Jurkat, Clone E6-1 (cell line): ENCODE data around the gene NTM.
"Not testable (repeated sequence)": the region's sequence is repeated elsewhere in the genome, so short reads cannot be mapped to it uniquely, and the experiment has no call there.

ENCODE experiments used
- DNase-seq: peaks from one replicate; pipeline ENCODE4 v3.0.0-alpha.2; 2011; ENCODE audit warnings: low read depth, low spot score
- H3K4me3 ChIP-seq: 2 replicates; pipeline ENCODE4 v1.5.1; 2011; ENCODE audit warnings: mild to moderate bottlenecking, low read length, control low read depth, moderate library complexity

The NTM gene

GRCh38 chr11:132311703-132312102, 941.3 kb downstream of the NTM start:
- H3K4me3 ChIP-seq = no peak overlapping the region
- no peak for DNase-seq

DNA sequence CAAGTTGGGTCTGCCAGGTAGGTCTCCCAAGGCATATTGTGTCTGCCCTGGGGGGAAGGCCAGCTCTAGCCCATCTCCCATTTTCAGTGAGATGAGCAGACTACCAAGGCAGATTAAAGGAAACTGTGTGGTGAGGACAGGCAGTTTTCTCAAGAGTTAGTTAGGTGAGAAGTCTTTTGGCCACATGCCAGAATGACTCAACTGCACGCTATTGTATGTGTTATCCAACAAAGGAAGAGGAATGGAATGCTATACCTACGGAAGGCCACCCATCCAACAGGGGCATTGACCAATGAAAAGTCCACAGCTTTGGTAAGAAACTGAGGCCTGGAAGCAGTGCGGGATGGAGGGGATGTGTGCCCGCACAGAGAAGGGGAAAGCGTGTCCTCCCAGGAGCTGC, 941.7 kb downstream of the NTM start:
- DNase-seq = no peak
- H3K4me3 ChIP-seq = no peak overlapping the region

- DNase-seq = peak; percentile 12
- no peak overlapping the region for H3K4me3 ChIP-seq
These were observed 942.3 kb downstream of the NTM start for GRCh38 chr11:132312701-132313111.

GRCh38 chr11:132314911-132315455, 944.6 kb downstream of the NTM start:
- DNase-seq = no peak
- H3K4me3 ChIP-seq = no peak overlapping the region

DNA sequence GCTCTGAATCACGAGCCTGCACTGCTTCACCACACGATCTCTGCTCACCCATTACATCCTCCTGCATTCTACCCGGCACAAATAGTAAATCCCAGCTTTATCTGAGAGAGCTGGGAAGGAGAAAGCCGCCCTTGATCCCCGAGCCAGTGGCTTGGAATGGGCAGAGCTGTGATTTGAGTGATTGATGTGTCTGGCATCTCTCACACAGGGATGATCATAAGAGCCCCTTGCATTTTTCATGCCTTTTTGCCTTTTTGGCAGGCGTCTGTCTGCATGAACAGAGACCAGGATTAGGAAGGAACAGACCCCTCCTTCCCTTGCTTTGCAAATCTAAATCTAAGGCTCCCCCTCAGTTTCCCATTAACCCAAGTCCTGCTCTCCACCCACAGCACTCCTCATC, 945.3 kb downstream of the NTM start:
- no peak for DNase-seq
- H3K4me3 ChIP-seq = no peak overlapping the region

GRCh38 chr11:132318421-132319157, 948.2 kb downstream of the NTM start:
- no peak for DNase-seq

DNA sequence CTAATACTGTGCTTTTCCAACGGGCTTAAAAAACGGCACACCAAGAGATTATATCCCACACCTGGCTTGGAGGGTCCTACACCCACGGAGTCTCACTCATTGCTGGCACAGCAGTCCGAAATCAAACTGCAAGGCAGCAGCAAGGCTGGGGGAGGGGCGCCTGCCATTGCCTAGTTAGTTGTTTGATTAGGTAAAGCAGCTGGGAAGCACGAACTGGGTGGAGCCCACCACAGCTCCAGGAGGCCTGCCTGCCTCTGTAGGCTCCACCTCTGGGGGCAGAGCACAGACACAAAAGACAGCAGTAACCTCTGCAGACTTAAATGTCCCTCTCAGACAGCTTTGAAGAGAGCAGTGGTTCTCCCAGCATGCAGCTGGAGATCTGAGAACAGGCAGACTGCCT, 949.0 kb downstream of the NTM start:
- not testable (repeated sequence) for H3K4me3 ChIP-seq, DNase-seq

More at GRCh38 chr11:132318421-132319157, 948.2 kb downstream of the NTM start:
- H3K4me3 ChIP-seq = no peak overlapping the region

GRCh38 chr11:132330515-132330914, 960.1 kb downstream of the NTM start:
- H3K4me3 ChIP-seq = no peak overlapping the region
- no peak for DNase-seq

DNA sequence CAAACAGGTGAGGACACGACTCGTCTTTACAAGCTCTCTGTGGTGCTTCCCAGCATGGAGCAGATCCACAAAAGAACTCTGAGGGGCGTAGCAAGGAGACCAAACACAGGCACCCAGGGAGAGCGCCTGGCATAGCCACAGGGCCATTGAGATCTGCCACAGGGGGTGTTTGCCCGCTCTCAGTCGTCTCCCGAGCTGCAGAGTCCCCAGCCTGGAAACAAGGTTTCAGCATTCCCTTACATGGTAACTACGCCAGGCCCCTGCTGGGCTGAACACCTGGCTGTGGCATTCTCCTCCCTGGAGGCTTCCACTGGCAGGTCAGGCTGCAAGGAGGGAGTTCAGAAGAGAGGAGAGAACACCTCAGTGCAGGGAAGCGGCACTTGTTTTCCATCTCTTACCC, 962.1 kb downstream of the NTM start:
- no peak for DNase-seq
- H3K4me3 ChIP-seq = no peak overlapping the region

GRCh38 chr11:132334769-132335280, 964.4 kb downstream of the NTM start:
- no peak for DNase-seq
- no peak overlapping the region for H3K4me3 ChIP-seq

- H3K4me3 ChIP-seq = no peak overlapping the region
- no peak for DNase-seq
These were observed 964.9 kb downstream of the NTM start for GRCh38 chr11:132335311-132335710.

- DNase-seq = no peak
- no peak overlapping the region for H3K4me3 ChIP-seq
These were observed 966.5 kb downstream of the NTM start for GRCh38 chr11:132336781-132337535.

DNA sequence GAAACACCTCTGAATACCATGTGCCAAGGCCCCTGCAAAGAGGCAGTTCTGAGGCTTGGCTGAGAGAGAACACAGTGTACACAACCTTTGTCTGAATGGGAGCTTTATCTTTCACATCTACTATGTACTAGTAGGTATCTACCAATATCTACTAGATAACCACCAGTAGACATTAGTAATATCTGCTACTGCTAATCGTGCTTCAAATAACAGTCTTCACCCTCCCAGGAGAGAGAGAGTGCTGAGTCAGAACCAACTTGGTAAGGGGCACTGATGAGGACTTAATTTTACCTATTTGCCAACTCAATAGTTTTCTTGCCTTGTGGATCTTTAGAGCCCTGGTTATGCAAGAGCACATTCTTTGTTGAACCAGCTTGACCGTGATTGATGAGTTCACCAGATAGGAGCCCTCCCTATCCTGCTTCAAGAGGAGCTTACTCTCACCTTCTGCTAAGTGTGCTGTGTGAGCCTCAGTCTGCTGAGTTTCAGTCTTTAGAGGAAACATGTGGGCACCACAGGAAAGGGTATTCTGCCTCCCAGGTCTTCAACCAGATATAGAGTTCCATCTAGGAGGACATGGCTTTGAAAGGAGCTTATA, 967.5 kb downstream of the NTM start:
- no peak for DNase-seq
- H3K4me3 ChIP-seq = no peak overlapping the region

GRCh38 chr11:132342408-132342807, 972.0 kb downstream of the NTM start:
- DNase-seq = no peak
- no peak overlapping the region for H3K4me3 ChIP-seq

- DNase-seq = no peak
- H3K4me3 ChIP-seq = no peak overlapping the region
These were observed 973.2 kb downstream of the NTM start for GRCh38 chr11:132343445-132344175.

- no peak for DNase-seq
- H3K4me3 ChIP-seq = no peak overlapping the region
These were observed 976.2 kb downstream of the NTM start for GRCh38 chr11:132346558-132347148.

DNA sequence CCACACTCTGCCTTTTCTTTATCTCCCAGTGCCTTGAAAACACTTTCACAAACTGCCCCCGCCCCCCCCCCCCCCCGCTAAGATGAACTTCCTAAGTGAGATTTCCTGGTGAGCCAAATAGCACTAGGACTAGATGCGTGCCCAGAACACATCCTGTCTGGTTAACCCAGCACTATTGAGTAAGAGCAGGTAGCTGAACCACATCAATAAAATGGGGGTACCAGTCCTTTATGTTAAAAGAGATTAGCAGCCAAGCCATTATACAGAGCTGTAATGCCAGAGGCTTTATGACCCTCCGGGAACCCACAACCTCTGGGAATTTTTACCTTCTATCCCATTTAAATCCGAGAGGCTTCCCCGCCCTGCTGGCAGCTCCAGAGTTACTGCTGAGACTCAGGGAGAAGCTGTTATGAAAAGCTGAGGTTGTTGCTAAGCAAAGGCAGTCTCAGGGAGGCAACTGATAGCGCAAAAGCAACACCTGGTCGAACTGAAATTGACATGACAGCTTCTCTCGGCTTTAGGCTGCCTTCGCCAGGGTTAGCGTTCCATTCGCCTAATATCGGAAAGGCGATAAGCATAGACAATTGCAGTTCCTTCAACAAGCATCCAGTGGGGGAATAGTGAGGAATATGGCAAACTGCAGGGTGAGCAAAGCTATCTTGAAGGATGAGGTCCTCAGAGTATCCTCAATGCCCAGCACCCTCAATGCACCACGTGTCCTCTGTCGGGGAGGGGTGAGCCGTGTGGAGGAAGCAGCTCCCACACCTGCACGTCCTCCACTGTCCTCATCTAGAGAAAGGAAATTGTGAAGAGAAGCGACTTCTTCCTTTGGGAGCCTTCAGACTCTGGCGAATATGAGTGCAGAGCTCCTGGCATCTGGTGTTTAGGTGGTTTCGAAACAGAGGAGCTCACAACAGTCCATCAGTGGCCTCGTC, 977.0 kb downstream of the NTM start:
- no peak overlapping the region for H3K4me3 ChIP-seq
- DNase-seq = peak; percentile 49
